Activated CD8-positive, alpha-beta memory T cell treated with anti-CD3 and anti-CD28 coated beads, Interleukin-2, amount 50 U/mL, for 4 hours (primary cell): ENCODE measurements around the gene ATP7B.

Source experiments
- DNase-seq: peaks from one replicate; pipeline ENCODE4 v3.0.0-alpha.2; 2020

Gene ATP7B

DNA sequence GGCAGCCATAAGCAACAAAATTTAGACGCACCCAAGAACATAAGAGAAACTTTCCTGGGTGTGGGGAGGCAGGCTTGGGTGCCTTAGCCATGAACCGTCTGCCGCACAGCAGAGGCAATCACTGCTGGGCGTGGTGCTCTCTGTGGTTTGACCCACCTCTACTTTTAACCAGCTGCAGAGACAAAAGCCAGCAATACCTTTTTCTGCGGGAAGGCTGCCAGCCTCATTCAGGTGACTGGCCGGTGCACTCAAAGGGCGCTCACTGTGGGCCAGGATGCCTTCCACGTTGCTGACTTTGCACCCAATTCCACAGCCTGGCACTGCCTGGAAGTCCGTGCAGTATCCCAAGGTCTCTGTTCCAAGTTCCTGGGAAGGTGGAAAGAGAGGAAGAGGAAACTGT, 69.1 kb downstream of the ATP7B start:
- no peak for DNase-seq

DNA sequence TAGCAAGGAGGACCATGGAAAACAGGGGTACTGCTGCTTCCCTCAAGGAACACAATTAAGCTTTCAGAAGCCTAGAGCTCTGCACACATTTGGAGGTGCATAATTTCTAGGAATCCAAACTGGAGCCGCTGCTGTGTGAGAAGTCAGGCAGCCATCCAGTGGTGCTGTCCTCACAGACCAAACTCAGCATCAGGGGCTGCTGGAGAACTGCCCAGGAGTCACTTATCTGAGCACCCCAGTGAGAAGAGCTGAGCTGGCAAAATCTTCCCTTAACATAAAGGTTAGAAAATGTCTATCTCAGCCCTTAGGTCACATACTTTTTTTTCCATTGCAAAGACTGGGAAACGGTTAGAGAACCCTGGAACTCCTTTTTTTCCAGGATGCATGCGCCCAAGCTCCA, 72.8 kb downstream of the ATP7B start:
- no peak for DNase-seq

- no peak for DNase-seq
Observed at GRCh38 chr13:51937320-51938290, 73.6 kb downstream of the ATP7B start.

GRCh38 chr13:51935326-51936171, 75.7 kb downstream of the ATP7B start:
- DNase-seq, result no peak

DNA sequence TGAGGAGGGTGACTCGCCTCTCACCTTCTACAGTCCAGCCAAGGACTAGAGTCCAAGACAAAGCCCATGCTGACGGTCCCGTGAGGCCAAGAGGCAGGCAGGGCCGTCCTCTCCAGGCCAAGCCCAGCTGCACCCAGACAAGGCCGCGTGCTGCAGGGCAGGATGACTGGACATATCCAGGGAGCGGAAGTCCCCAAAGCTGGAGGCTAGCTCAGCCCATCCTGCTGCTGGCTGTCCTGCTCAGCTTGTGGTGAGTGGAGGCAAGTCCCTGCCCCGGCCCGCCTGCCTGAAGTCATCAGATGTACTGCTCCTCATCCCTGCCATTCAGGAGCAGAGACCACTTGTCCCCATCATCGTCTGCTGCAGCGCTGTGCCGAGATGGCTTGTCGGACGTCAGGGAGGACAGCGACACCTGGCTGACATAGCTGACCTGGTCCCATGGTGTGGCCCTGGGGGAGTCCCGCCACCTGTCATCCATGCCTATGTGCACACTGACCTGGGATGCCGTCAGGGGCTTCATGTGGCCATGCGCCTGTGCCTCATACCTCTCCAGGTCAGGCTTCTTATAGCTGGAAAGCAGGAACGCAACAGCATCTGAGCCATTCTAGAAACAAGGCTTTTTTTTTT, 76.7 kb downstream of the ATP7B start:
- DNase-seq, result no peak

- DNase-seq, result no peak
Observed at GRCh38 chr13:51933466-51934058, 77.7 kb downstream of the ATP7B start.

DNA sequence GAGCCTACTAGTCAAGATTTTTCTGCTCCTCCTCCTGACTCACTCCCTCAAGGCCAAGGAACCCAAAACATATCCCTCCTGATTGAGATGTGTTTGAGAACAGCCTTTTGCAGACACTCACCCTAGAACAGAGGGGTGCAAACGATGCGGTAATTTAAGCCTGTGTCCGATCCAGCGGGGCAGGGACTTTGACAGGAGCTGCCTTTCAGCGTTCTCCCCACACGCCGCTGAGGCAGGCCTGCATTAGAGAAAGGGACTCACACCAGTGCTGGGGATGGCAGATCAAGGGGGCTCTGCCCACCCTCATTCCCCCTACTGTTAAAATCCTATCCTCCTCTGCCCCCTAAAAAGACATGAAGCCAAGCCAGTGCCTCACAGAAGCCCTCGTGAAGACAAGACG, 79.0 kb downstream of the ATP7B start:
- no peak for DNase-seq

DNA sequence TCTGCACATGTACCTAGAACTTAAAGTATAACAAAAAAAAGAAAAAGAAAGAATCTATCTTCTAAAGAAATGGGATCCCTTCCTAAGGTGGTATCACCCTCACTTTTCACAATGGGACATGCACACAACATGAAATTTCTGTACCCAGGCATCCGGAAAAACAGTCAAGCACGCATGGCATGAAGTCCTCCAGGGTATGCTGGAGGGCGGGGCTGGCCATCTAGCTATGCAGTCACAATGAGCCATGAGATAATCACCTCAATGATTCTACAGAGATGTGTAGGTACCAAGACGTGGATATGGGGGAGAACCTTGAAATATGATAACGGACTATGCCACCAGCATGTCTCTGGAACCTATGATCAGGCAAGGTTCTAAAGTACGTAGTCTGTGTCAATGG, 79.6 kb downstream of the ATP7B start:
- no peak for DNase-seq

DNA sequence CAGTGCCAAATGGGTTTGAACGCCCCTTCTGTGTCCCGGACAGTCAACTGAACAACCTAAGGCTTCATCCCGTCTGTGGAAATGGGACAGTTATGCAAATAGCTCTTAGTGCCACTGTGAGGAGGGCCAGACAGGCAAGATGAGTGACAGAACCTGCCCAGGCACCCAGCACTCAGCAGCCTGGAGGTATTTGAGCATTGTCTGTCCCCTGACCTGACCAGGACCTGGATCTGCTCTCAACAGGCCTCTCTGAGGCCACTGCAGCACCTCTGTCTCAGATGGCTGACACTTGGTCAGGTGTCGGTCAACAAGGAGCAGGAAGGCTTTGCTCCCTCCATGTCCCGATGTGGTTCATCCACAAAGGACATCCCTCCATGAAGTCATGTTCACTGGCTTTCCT, 81.6 kb downstream of the ATP7B start:
- DNase-seq, result no peak

- DNase-seq, result no peak
Observed at GRCh38 chr13:51928231-51928630, 83.0 kb downstream of the ATP7B start.

- no peak for DNase-seq
Observed at GRCh38 chr13:51927129-51927528, 84.1 kb downstream of the ATP7B start.

DNA sequence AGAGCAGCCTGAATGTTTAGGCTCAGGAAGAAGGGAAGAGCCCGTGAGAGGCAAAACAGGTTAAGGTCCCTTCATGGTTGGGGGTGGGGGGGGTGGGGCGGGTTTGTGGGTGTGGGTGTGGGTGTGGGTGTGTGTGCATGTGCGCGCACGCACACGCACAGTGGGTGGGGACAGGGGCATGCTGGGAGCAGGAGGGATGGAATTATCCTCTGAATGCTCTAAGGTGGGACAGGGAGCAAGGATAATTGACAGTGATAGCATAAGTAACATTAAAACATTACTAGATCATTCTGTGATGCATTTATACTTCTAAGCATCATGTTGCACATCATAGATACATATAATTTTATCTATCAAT, 84.7 kb downstream of the ATP7B start:
- no peak for DNase-seq

DNA sequence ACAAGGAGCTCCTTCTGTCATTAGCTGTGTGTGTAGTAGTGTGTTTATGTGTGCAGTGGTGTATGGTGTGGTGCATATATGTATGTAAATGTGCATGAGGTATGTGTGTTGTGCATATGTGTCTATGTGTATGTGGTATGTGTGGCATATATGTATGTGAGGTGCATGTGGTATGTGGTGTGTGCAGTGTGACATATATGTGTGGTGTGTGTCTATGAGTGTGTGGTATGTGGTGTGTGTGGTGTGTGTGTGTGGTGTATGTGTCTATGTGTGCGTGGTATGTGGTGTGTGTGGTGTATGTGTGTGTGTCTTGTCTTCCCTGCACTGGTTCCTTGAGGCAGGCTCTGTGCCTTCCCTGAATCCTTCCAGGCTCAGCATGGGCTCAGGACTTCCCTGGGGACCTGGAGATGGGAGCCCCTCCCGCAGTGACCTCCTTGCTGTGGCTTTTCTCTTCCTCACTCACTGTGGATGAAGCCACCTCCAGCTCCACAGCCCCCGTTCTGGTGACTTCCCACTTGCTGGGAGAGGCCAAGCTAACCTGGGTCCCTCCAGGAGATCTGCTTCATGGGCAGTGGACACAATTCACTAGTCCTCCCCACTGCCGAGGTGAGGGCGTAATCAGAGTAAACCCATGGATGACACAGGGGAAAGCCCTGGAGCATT, 85.3 kb downstream of the ATP7B start:
- DNase-seq, result no peak

GRCh38 chr13:51924756-51925544, 86.3 kb downstream of the ATP7B start:
- DNase-seq, result no peak

DNA sequence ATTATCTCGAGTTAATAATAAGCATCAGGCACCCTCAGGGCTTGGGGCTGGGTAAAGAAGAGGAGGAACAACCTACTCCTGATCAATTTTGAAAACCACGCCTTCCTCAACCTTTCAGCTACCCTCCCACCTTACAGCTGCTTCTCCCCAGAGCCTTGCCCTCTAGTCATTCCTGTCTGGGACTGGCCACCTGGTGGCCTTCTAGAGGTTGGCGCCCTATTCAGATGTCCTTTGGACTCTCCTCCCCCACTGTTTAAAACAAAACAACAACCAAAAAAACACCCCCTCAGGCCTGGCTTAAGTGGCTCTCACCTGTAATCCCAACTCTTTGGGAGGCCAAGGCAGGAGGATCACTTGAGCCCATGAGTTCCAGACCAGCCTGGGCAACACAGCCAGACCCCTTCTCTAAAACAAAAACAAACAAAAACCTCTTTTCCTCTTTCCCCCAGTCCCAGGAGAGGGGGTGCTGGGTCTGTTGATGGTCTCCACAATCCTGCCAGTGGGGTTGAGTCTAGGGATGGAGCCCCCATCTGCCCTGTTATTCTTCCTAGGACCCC, 87.2 kb downstream of the ATP7B start:
- DNase-seq, result no peak

DNA sequence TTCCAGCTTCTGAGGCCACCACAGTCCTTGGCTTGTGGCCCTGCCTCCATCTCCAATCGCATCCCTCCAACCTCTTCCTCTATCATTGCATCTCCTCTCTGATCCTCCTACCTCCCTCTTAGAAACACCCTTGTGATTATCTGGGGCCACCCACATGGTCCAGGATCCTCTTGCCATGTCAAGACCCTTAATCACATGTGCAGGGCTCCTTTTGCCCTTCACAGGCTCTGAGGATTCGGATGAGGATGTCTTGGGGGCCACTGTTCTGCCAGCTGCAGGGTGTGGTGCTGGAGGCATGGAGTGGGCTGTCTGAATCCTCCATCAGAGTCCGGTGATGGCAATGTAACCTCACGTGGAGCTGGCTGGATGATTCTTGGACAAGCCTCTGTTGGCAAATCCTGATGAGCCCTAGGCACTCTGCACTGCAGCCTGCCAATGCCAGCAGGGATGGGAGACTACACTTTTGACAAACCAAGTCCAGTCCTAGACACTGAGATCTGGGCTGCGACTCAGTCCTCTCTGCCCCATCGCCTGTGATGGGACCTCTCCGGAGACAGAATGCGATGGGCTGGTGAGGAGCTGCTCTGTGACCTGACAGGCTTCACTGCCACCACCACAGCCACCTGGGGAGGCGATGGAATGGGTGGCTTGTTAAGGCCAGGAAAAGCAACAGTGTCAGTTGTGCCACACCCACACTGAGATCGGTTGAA, 88.3 kb downstream of the ATP7B start:
- DNase-seq, result no peak

- no peak for DNase-seq
Observed at GRCh38 chr13:51921790-51922740, 89.2 kb downstream of the ATP7B start.

- no peak for DNase-seq
Observed at GRCh38 chr13:51920786-51921185, 90.5 kb downstream of the ATP7B start.

DNA sequence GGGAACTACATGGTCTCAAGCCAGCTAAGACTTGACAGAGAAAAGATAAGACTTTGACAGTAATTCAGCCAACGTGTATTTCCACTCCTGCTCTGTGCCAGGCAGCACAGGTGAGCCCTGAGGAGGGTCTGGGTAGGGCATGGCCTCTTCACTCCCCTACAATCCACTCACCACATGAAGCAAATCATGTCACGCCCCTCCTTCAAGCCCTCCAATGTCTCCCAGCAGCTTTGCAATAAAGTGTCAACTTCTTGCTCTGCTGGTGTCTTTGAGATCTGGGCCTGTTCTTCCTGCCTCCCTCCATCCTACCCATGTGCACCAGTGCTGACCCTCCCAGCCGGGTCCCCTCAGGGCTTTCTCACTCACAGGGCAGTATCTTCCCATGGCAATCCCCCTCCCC, 91.0 kb downstream of the ATP7B start:
- no peak for DNase-seq

GRCh38 chr13:51919531-51919930, 91.7 kb downstream of the ATP7B start:
- DNase-seq, result no peak
